Activated CD8-positive, alpha-beta memory T cell treated with anti-CD3 and anti-CD28 coated beads for 48 hours (primary cell): ENCODE data around the gene PPARA.

Source experiments
- DNase-seq, 3 experiments: peaks; one replicate each; pipeline ENCODE4 v3.0.0-alpha.2; 2020; ENCODE audit warnings: low read depth in 2 of 3, low spot score in 2 of 3

Gene PPARA

GRCh38 chr22:46113910-46114517 lies 36.3 kb upstream of the PPARA start:
- no peak for DNase-seq

GRCh38 chr22:46114518-46115387 lies 35.6 kb upstream of the PPARA start:
- DNase-seq = no peak

- no peak for DNase-seq
These were observed 35.0 kb upstream of the PPARA start for GRCh38 chr22:46115388-46115678.

- DNase-seq = no peak
These were observed 34.4 kb upstream of the PPARA start for GRCh38 chr22:46115755-46116490.

DNA sequence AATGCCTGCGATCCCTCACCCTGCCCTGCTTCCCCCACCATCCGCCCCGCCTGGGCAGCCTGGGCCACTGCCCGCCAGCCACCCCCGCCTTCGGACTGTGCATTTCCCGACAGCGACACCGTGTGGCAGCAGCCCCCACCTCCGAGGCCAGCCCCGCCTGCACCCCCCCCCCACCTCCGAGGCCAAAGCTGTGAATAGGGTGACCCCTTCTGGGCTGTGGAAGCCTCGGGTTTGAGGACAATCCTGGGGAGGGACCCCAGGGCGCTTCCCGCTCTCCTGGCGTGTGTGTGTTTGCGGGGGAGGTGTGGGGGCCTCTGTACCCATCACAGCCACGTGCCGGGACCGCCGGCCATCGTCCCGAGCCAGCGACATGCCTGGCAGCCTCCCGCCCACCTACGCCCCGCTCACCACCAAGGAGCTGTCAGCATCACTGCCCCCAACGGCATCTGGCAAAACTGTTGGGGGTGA lies 33.8 kb upstream of the PPARA start:
- DNase-seq = peak; percentile 53 to 71 (median 66)

GRCh38 chr22:46117206-46118199 lies 32.8 kb upstream of the PPARA start:
- DNase-seq = no peak

DNA sequence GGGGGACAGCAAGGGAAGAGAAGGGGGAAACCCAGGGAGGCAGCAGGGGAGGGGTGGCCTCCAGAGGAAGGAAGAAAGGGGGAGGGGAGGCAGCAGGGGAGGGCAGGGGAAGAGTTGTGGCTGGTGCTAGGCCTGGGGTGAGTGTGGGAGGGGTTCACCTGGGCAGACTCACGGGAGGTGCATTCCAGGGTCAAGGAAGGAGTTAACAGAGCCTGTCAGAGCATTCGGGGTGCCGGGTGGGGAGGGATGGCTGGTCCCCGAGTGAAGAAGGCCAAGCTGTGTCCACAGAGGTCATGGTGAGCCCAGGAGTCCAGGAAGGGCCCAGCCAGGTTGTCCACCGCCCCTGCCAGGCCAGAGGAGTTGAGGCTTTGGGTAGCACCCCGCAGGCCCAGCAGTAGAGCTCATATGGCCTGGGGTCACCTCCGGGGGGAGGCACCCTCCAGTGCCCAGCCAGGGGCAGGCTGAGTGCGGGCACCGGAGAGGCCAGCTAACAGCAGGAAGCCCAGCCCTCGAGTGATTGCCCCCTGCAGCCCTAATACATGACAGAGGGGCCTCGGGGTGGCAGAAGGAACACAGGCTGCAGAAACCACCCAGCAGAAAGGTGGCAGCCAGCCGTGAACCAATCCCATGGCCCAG lies 31.1 kb upstream of the PPARA start:
- no peak for DNase-seq

- DNase-seq = no peak
These were observed 30.5 kb upstream of the PPARA start for GRCh38 chr22:46119729-46120419.

GRCh38 chr22:46120420-46120737 lies 29.9 kb upstream of the PPARA start:
- no peak for DNase-seq

- no peak for DNase-seq
These were observed 29.2 kb upstream of the PPARA start for GRCh38 chr22:46121079-46121478.

DNA sequence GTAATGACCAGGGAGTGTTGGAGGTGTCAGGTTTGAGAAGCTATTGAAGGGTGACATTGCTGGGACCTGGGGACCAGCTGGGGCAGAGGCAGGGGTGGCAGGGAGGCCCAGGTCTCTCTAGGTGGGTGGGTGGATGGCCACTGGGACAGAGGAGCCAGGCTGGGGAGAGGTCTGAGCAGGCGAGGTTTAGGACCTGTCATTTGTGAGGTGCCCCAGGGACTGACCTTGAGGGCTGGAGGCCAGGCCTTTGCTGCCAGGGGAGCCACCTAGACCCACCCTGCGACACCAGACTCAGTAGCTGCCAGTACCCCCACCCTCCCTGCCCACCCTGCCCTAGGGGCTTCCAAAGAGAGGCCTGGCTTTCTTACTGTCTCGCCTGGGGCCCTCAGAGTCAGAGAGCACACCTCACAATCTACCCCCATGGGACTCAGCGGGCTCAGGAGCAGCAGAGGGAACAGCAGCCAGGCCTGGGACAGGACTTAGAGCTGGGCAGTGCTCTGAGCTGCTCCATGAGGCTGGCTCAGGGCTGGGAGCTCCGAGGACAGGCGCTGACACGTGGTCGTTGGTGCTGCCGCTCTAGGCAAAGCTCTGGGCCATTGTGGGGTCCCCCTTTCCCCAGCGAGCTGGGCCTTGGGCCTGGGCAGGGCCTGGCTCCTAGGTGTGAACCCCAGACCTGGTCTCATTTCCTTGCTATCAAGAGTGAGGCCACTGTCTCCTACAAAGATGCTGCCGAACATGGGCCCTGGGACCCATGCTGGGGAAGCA lies 28.6 kb upstream of the PPARA start:
- no peak for DNase-seq

DNA sequence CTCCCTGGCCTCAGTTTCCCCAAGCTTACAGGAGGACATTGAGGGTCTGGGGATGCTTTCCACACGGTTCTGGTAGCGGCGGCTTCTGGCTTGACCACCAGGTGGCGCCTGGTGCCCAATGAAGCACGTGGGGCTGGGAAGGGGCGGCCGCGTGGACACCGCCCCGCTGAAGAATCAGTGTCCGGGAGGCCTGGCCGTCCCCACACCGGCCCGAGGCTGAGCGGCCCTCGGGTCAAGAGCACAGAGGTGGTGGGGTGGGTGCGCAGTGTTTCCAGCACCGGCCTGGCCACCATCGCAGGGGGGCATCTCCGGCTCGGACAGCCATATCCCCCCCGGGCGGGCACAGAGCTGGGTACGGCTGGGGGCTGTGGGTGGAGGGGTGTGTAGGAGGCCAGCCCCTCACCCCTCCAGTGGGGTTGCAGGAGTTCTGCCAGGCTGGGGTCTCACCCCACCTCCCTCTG lies 27.8 kb upstream of the PPARA start:
- DNase-seq = peak; percentile 18 to 61 (median 42)

DNA sequence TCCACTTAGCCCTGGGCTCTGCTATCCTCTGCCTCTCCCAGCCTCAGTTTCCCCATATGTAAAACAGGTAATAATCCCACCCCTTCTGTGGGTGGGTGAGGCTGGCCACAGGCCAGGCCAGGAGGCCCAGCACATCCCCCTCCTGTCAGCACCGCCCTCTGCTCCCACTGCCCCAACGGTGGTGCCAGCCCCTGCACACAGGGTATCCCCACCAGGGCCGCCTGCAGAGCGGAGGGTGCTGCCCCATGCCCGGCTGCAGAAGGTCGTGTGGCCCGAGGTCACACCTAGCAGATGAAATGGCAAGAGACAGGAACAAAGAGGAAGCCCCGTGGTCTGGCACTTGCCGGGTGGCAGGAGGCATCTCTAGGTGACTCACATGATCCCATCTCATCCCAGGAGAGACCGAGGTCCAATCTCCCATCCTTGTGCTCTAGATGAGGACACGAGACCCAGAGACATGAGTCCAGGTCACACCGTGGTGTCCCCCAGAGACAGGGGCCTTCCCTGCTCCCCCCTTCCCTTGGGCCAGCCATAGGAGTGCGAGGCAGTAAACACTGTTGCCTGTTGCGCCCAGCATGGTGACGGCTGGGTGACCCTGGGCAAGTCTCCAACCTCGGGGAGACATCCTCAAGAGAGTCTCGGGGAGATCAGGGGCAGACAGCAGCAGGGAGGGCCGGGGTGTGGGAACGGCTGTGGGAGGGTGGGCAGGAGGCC lies 27.2 kb upstream of the PPARA start:
- DNase-seq = no peak

DNA sequence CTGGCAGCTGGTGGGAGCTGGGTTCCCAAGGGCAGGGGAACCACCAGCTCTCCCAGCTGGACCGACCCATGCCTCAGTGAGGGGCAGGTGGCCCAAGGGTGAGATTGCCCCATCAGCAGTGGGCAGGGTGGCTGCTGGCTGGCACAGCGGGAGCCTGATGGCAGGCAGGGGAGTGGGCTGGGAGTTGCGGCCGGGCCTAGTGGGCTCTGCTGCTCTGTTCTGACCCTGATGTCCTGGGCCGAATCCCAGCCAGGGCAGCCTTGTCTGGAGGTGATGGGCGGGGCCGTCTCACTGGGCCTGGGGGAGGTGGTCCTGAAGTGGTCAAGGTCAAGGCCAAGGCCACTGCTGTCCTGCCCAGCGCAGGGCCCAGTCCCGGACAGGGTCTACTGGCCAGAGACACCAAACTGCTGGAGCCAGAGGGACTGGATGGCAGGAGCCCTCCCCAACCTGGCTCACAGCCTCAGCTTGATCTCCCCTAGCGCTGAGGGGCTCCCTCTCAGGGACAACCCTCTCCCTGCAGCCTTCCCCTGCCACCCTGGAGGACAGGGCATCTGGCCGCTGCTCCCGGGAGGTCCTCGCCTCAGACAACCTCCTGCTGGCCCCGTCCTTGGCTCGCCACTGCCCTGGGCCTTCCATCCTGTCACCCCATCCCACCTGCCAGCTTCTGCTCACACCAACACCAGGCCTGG lies 26.5 kb upstream of the PPARA start:
- no peak for DNase-seq

DNA sequence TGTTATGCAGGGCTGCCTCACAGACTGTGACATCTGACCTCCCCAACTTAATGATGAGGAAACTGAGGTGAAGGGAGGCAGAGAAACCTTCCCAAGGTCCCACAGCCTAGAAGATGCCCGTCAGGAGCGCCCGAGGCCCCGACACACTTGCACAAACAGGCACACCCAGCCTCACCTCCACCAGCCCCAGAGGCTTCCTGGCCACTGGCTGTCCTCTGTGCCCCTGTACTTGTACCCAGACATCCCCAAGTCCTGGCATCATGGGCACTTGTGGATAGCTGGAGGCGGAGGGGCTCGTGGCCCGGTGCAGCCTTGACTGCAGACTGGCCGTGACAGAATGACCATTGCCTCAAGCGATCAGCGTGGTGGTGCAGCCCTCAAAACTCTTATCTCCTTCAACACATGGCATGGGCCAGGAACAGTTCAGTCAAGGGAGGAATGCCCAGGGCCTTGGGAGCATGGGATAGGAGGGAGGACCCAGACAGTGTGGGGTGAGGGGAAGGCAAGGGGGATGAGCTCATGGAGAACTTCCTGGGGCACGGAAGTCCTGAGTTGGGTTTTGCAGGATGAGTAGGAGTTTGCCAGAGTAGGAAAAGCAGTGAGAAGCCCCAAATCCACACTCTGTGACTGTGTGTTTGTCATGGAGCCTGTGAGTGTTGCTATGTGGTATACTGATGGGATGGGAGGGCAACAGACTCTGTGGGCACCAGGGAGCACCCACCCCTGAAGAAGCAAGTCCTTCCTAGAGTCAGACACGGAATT lies 25.8 kb upstream of the PPARA start:
- DNase-seq = no peak

- DNase-seq = no peak
These were observed 25.0 kb upstream of the PPARA start for GRCh38 chr22:46125311-46125710.
